ENCODE measurements around the gene BOD1. TPM values are rescaled to one million over a fixed set of nuclear protein-coding genes. Genes with fewer than 3 reads are reported as not detected.

The BOD1 gene
- total and polyA plus RNA-seq, 9 of the 15 experiments (the other 6 are each of a cell fraction or from before 2014, with no cell fraction given) = 10.1 to 31.6 (median 22.6) TPM

- no peak overlapping the region for H2AFZ ChIP-seq (ENCODE audit: low read depth, low read length)
- DNase-seq (ENCODE audit: extremely low read depth in 1 of 4, low spot score in 3 of 4) (no peak), ATAC-seq (peak; percentile 13), FAIRE-seq (no peak)
- no peaks in the 10 kb centered on the region for H3K36me3 ChIP-seq (ENCODE audit: control insufficient read depth, insufficient read depth, low read length)
- no TSS peak for BruUV-seq (replicated peaks)
- intact Hi-C loops (cut with micrococcal nuclease) (loop anchor here (5.0 kb wide), 1 partner anchor 58 kb away; no protein-coding TSS in a partner anchor), in situ Hi-C loops (cut with MboI) (no loop called here)
- H3K9me1 ChIP-seq (ENCODE audit: control insufficient read depth, insufficient read depth, low read length) = no peaks in the 10 kb centered on the region
- no peaks in the 10 kb centered on the region for H4K20me1 ChIP-seq (replicated peaks; ENCODE audit: control insufficient read depth, insufficient read depth, low read length)
- H3K27me3 ChIP-seq (ENCODE audit: control insufficient read depth in 2 of 2, insufficient read depth in 2 of 2, low read length in 2 of 2) = peaks cover 0 to 37% of the 10 kb centered on the region in 2 experiments; a peak in 2 of 5 replicates
- H3K4me1 ChIP-seq (replicated peaks in 1 of 2; ENCODE audit: control insufficient read depth in 2 of 2, insufficient read depth in 2 of 2, low read length in 2 of 2) = peaks cover 0 to 11% of the 10 kb centered on the region in 2 experiments; a peak in 4 of 5 replicates
- CTCF ChIA-PET (ENCODE audit: low intra/inter-chr PET ratio) = no interaction called here
- H3K4me2 ChIP-seq (ENCODE audit: insufficient read depth, low read length) = no peak overlapping the region
- 27% methylated on average over 3 of the region's 3 CpGs for WGBS (ENCODE audit: insufficient coverage, low coverage, missing lambda C conversion rate)
- no peaks in the 10 kb centered on the region for H3K79me2 ChIP-seq (ENCODE audit: control insufficient read depth, insufficient read depth, low read length)
- no peak overlapping the region for H3K9ac ChIP-seq (ENCODE audit: insufficient read depth in 1 of 2, low read depth in 2 of 2, low read length in 2 of 2)
- no peak for TF ChIP-seq PML (IDR thresholded peaks at IDR 0.05; ENCODE audit: low read length)
- no peak for TF ChIP-seq SRSF7 (optimal IDR thresholded peaks at IDR 0.05; ENCODE audit: low read depth, low read length)
- TF ChIP-seq TFAP4 (CRISPR knock-in tag; IDR thresholded peaks at IDR 0.05; ENCODE audit: borderline replicate concordance) = 0 out of 2 replicates have a peak, but pooled peaks have one; percentile 33
- peak; percentile 89 for TF ChIP-seq RFX1 (IDR thresholded peaks at IDR 0.05)
- TF ChIP-seq RFX7 (CRISPR knock-in tag; IDR thresholded peaks at IDR 0.05) = no peak
- no peak for TF ChIP-seq KAT7 (CRISPR knock-in tag; IDR thresholded peaks at IDR 0.05; ENCODE audit: borderline replicate concordance)
- 0 out of 4 replicates have a peak, but pooled peaks of 1 of the 2 experiments have one; percentile 52 for TF ChIP-seq CSDE1 (IDR thresholded peaks at IDR 0.05)
- no peak for TF ChIP-seq ZHX1 (conservative IDR thresholded peaks at IDR 0.05; ENCODE audit: low read length)
- TF ChIP-seq MEF2D (tag; conservative IDR thresholded peaks at IDR 0.05; ENCODE audit: low read depth) = no peak
- TF ChIP-seq BACH1 (tag; IDR thresholded peaks at IDR 0.05) = no peak
- TF ChIP-seq MYNN (IDR thresholded peaks at IDR 0.05) = peak; percentile 94
- no peak for TF ChIP-seq MYNN (CRISPR knock-in tag; IDR thresholded peaks at IDR 0.05)
- H3K27ac ChIP-seq (ENCODE audit: extremely low read depth, low read depth, low read length) = no peak overlapping the region
- H3K4me3 ChIP-seq = no peak overlapping the region
- POLR2A ChIA-PET = interaction anchor here (1.1 to 2.4 kb wide), 2 partner anchors 9 to 17 kb away, joined by 6 to 7 read pairs; no protein-coding TSS in a partner anchor
- H3K9me3 ChIP-seq (replicated peaks; ENCODE audit: control insufficient read depth, insufficient read depth, low read depth, low read length) = no peaks in the 10 kb centered on the region
Observed at GRCh38 chr5:173643964-173644363, 27.5 kb upstream of the BOD1 start.

Data from K562 (cell line).